CD4-positive, CD25-positive, alpha-beta regulatory T cell (primary cell): ENCODE data around the gene UXS1. TPM values are rescaled to one million over a fixed set of nuclear protein-coding genes. Genes with fewer than 3 reads are reported as not detected.

Source experiments
- ATAC-seq, 2 donors: fragments of 150-1000 bp; cut with Tn5 transposase; one replicate each; pipeline ENCODE4 v1.10.0; 2021; ENCODE audit warnings: low read depth in 2 of 2, moderate number of reproducible peaks in 2 of 2, moderate library complexity in 1 of 2
- DNase-seq, 3 donors: peaks; one replicate each; pipeline versions ENCODE4 v3.0.0 to v3.0.0-alpha.2; 2012 to 2022; ENCODE audit warnings: mixed read lengths in 1 of 3
- H3K27ac ChIP-seq: one replicate; pipeline ENCODE4 v1.7.0; 2013; ENCODE audit warnings: mild to moderate bottlenecking, low read length; ENCODE audit not compliant: insufficient read depth, poor library complexity, severe bottlenecking
- H3K27me3 ChIP-seq: one replicate; pipeline ENCODE4 v1.7.0; 2013; ENCODE audit warnings: low read length; ENCODE audit not compliant: control insufficient read depth, insufficient read depth
- H3K36me3 ChIP-seq: one replicate; pipeline ENCODE4 v1.7.0; 2013; ENCODE audit warnings: mild to moderate bottlenecking, low read length, moderate library complexity; ENCODE audit not compliant: control insufficient read depth, insufficient read depth
- H3K4me1 ChIP-seq: 2 replicates; pipeline ENCODE4 v1.7.0; 2013; ENCODE audit warnings: mild to moderate bottlenecking, low read length; ENCODE audit not compliant: insufficient read depth, control insufficient read depth, poor library complexity, severe bottlenecking
- H3K4me3 ChIP-seq: one replicate; pipeline ENCODE4 v1.7.0; 2013; ENCODE audit warnings: low read depth, mild to moderate bottlenecking, low read length, moderate library complexity
- H3K9me3 ChIP-seq, 2 experiments: 1 replicate in 1 of 2; 2 replicates in 1 of 2; pipeline ENCODE4 v1.7.0; 2013; ENCODE audit warnings: low read length in 2 of 2, mild to moderate bottlenecking in 1 of 2, moderate library complexity in 1 of 2; ENCODE audit not compliant: control insufficient read depth in 2 of 2
- H3K27ac Mint-ChIP-seq, 3 donors: one replicate each; pipeline ENCODE4 v1.8.0; 2020 to 2022; ENCODE audit warnings: mild to moderate bottlenecking in 3 of 3, mixed read lengths in 3 of 3, moderate library complexity in 2 of 3
- H3K27me3 Mint-ChIP-seq: one replicate; pipeline ENCODE4 v1.8.0; 2022; ENCODE audit warnings: mild to moderate bottlenecking, mixed read lengths
- H3K36me3 Mint-ChIP-seq: one replicate; pipeline ENCODE4 v1.8.0; 2020; ENCODE audit warnings: mixed read lengths
- H3K4me1 Mint-ChIP-seq, 4 donors: one replicate each; pipeline ENCODE4 v1.8.0; 2020 to 2022; ENCODE audit warnings: mixed read lengths in 4 of 4, mild to moderate bottlenecking in 1 of 4
- H3K4me3 Mint-ChIP-seq, 4 donors: one replicate each; pipeline ENCODE4 v1.8.0; 2020 to 2022; ENCODE audit warnings: mild to moderate bottlenecking in 4 of 4, mixed read lengths in 4 of 4, moderate library complexity in 3 of 4
- H3K9me3 Mint-ChIP-seq, 7 donors: one replicate each; pipeline ENCODE4 v1.8.0; 2020 to 2022; ENCODE audit warnings: mixed read lengths in 7 of 7, mild to moderate bottlenecking in 3 of 7, moderate library complexity in 2 of 7
- polyA plus RNA-seq, 4 donors: library from polyadenylated mRNA; unstranded; fragments of 300-500 nt; fragmentation: Illumina TruSeq; gene quantifications; one replicate each; pipeline ENCODE4 v1.2.3, GENCODE V29; 2021
- total RNA-seq: library from RNA; stranded (reverse); gene quantifications from one replicate; pipeline ENCODE4 v1.2.3, GENCODE V29; 2022

Gene UXS1
- total and polyA plus RNA-seq, 5 donors from 2014 or later = 83.3 to 162 (median 113) TPM

DNA sequence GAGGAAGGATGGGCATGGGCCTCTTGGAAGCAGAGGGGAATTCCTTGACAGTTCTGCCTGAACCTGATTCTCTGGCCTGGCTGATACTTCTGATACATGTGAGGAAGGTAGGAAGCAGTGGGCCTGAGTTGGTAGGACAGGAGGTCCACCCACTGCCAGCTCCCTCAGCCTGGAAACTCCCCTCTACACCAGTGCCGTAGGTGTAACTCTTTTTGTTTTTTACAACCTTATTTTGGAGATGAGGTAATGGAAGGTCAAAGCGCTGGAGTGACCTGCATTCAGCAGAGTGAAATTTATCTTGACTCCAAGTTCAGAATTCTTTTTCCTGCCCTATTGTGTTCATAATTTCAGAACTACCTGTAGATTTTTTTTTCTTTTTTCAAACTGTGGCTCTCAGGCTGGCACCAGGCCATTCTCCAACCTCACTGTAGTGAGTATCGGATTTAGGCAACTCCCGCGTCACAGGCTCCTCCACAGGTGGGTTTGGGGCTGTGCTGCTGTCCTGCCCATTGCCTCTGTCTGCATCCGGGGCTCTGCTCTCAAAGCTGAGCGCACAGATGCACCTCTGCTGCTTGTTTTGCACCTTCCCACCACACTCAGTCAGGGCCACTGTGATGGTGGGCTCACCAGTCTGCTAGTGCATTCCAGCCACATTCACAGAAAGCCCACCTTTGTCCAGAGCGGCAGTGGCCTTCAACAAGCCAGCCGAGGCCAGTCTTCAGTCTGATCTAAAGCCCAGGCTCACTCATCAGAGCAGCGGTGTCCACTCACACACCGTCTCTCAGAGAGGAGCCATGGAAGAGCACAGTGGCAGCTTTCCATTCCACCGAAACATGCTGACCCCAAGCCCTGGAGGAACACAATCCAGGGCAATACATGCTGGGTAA, 87.2 kb downstream of the UXS1 start:
- ATAC-seq = no peak
- H3K27ac Mint-ChIP-seq = peak overlapping the region in 1 of 3 donors; percentile 73
- peak overlapping the region; percentile 67 for H3K27ac ChIP-seq

GRCh38 chr2:106105151-106105922, 88.8 kb downstream of the UXS1 start:
- peaks cover 85% of the 10 kb centered on the region for H3K36me3 ChIP-seq
- ATAC-seq (no peak), DNase-seq (no peak)
- H3K27ac ChIP-seq = no peak overlapping the region
- peaks cover 19% of the 10 kb centered on the region for H3K4me1 ChIP-seq
- no peak overlapping the region for H3K4me3 ChIP-seq
- no peaks in the 10 kb centered on the region for H3K9me3 Mint-ChIP-seq
- peaks cover 22% of the 10 kb centered on the region for H3K36me3 Mint-ChIP-seq
- peaks cover 9 to 31% (median 14%) of the 10 kb centered on the region in 4 donors for H3K4me1 Mint-ChIP-seq
- peak overlapping the region in 2 of 3 donors; percentile 15 to 74 for H3K27ac Mint-ChIP-seq
- no peaks in the 10 kb centered on the region for H3K27me3 ChIP-seq
- no peaks in the 10 kb centered on the region for H3K9me3 ChIP-seq
- no peaks in the 10 kb centered on the region for H3K27me3 Mint-ChIP-seq
- H3K4me3 Mint-ChIP-seq = no peak overlapping the region

More for the DNA sequence above, 87.2 kb downstream of the UXS1 start:
- H3K4me1 Mint-ChIP-seq = peaks cover 6 to 35% (median 14%) of the 10 kb centered on the region in 4 donors
- H3K27me3 Mint-ChIP-seq = no peaks in the 10 kb centered on the region
- Histone ChIP-seq H3K9me3 (no peaks in the 10 kb centered on the region), H3K36me3 (peaks cover 86% of the 10 kb centered on the region), H3K27me3 (no peaks in the 10 kb centered on the region), H3K4me3 (no peak overlapping the region), H3K4me1 (peaks cover 19% of the 10 kb centered on the region)
- peak overlapping the region in 1 of 4 donors; percentile 41 for H3K4me3 Mint-ChIP-seq
- no peak for DNase-seq
- peaks cover 30% of the 10 kb centered on the region for H3K36me3 Mint-ChIP-seq
- H3K9me3 Mint-ChIP-seq = no peaks in the 10 kb centered on the region

- Histone ChIP-seq H3K9me3 (no peaks in the 10 kb centered on the region), H3K27me3 (no peaks in the 10 kb centered on the region), H3K27ac (no peak overlapping the region), H3K36me3 (peaks cover 85% of the 10 kb centered on the region), H3K4me1 (peaks cover 19% of the 10 kb centered on the region), H3K4me3 (no peak overlapping the region)
- Mint-ChIP-seq H3K36me3 (peaks cover 24% of the 10 kb centered on the region), H3K4me1 (peaks cover 9 to 31% (median 14%) of the 10 kb centered on the region in 4 donors), H3K9me3 (no peaks in the 10 kb centered on the region), H3K4me3 (peak overlapping the region in 1 of 4 donors; percentile 21), H3K27me3 (no peaks in the 10 kb centered on the region), H3K27ac (peak overlapping the region; percentile 66 to 86 (median 74))
- ATAC-seq (peak; percentile 37 to 54), DNase-seq (peak; percentile 59 to 80 (median 75))
Measured at GRCh38 chr2:106104332-106105062, 89.6 kb downstream of the UXS1 start.

DNA sequence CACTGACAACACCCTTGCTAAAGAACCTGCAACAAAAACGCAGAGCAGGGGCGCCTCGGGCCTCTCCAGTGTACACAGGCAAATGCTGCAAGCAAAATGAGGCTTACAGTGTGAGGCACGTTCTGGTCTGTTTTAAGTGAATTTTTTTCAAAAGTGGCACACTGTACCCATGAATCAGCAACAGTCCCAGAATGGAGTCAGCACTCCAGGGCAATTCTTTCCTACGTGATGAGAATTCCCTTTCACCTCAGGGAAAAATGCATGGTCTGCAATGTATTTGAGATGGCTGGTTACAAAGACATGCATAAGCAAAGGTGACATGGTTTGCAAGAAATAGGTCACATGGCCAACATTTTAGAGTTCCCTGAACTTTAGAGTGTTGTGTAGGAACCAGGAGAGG, 94.4 kb downstream of the UXS1 start:
- Histone ChIP-seq H3K4me3 (no peak overlapping the region), H3K4me1 (peaks cover 36% of the 10 kb centered on the region), H3K9me3 (no peaks in the 10 kb centered on the region), H3K27me3 (no peaks in the 10 kb centered on the region), H3K36me3 (peaks cover 60% of the 10 kb centered on the region), H3K27ac (no peak overlapping the region)
- no peak for ATAC-seq
- Mint-ChIP-seq H3K36me3 (peaks cover 35% of the 10 kb centered on the region), H3K27me3 (no peaks in the 10 kb centered on the region), H3K27ac (peak overlapping the region in 2 of 3 donors; percentile 21 to 92), H3K4me3 (no peak overlapping the region), H3K9me3 (no peaks in the 10 kb centered on the region), H3K4me1 (peaks cover 12 to 56% (median 36%) of the 10 kb centered on the region in 4 donors)
- DNase-seq = no peak

DNA sequence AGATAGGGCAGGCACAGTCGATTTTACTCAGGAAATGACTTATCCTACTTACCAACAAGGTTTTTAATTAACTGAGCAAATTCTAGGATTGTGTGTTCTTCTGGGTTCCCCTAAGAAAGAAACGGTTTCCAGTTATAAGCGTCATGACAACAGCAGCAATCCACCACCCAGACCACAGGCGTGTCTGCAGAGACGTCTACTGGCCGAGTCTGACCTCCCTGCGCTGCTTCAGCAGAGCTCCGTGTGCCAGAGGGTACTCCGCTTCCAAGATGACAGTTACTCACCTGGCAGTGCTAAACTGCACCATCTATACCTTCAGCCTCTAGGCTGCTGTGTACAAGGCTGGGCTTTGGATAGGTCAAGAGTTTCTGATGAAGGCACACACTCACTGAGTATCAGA, 95.4 kb downstream of the UXS1 start:
- no peak overlapping the region for H3K4me3 ChIP-seq
- H3K4me1 Mint-ChIP-seq = peaks cover 12 to 61% (median 41%) of the 10 kb centered on the region in 4 donors
- H3K27me3 ChIP-seq = no peaks in the 10 kb centered on the region
- peaks cover 56% of the 10 kb centered on the region for H3K36me3 ChIP-seq
- H3K4me1 ChIP-seq = peaks cover 47% of the 10 kb centered on the region
- H3K9me3 ChIP-seq = no peaks in the 10 kb centered on the region
- no peaks in the 10 kb centered on the region for H3K27me3 Mint-ChIP-seq
- no peaks in the 10 kb centered on the region for H3K9me3 Mint-ChIP-seq
- peak overlapping the region in 1 of 4 donors; percentile 26 for H3K4me3 Mint-ChIP-seq
- peak overlapping the region; percentile 8 to 93 (median 35) for H3K27ac Mint-ChIP-seq
- peaks cover 39% of the 10 kb centered on the region for H3K36me3 Mint-ChIP-seq
- H3K27ac ChIP-seq = peak overlapping the region; percentile 20
- DNase-seq = no peak
- ATAC-seq = no peak

DNA sequence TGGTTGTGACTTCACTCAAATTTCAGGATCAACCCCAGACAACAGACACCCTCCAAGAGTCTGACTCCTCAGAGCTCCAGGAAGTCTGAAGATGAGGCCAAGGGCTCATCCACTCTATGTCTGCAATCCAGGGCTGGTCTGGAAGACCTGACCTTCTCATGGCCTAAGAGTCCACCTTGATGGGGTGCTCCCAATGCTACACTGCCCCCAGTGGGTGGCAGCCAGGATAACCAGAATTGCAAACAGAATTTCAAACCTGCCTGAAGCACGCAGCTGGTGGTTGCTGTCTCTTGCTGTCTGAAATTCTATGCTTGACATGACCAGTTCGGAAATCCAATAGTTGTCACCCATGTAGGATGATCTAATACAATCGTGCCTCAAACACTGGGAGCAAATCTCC, 96.0 kb downstream of the UXS1 start:
- H3K36me3 Mint-ChIP-seq = peaks cover 42% of the 10 kb centered on the region
- peak overlapping the region in 1 of 4 donors; percentile 26 for H3K4me3 Mint-ChIP-seq
- peaks cover 50% of the 10 kb centered on the region for H3K36me3 ChIP-seq

More for the DNA sequence above, 96.0 kb downstream of the UXS1 start:
- H3K27me3 ChIP-seq = no peaks in the 10 kb centered on the region
- no peak for DNase-seq
- H3K27ac Mint-ChIP-seq = peak overlapping the region; percentile 51 to 93 (median 81)
- H3K4me3 ChIP-seq = no peak overlapping the region
- H3K27me3 Mint-ChIP-seq = no peaks in the 10 kb centered on the region
- no peak for ATAC-seq
- H3K4me1 ChIP-seq = peaks cover 52% of the 10 kb centered on the region
- H3K27ac ChIP-seq = peak overlapping the region; percentile 20
- peaks cover 12 to 65% (median 45%) of the 10 kb centered on the region in 4 donors for H3K4me1 Mint-ChIP-seq
- no peaks in the 10 kb centered on the region for H3K9me3 ChIP-seq
- no peaks in the 10 kb centered on the region for H3K9me3 Mint-ChIP-seq
